WTC11 (cell line): ENCODE measurements around the gene SLC35F1. TPM values are rescaled to one million over a fixed set of nuclear protein-coding genes. Genes with fewer than 3 reads are reported as not detected.

Experiments used
- ATAC-seq: fragments of 200-7000 bp; cut with Tn5 transposase; 2 replicates; pipeline ENCODE4 v1.10.0; 2021; ENCODE audit warnings: mild to moderate bottlenecking, moderate library complexity
- CTCF ChIA-PET: fragments of 300-600 bp; sonication (Branson Sonifier 250); formaldehyde crosslinking; loops from one replicate; lab custom pipeline; 2021; ENCODE audit warnings: antibody characterized with exemption; lab: Charles Lee
- POLR2A ChIA-PET: fragments of 350-600 bp; sonication (Branson Sonifier 250); formaldehyde crosslinking; loops from one replicate; lab custom pipeline; 2021; ENCODE audit warnings: antibody characterized with exemption; lab: Charles Lee
- DNase-seq: peaks from one replicate; pipeline ENCODE4 v3.0.0; 2021; ENCODE audit warnings: low spot score
- H3K27ac Mint-ChIP-seq: 2 replicates; pipeline ENCODE4 v1.8.0; 2021; ENCODE audit warnings: mixed read lengths
- H3K27me3 Mint-ChIP-seq: 2 replicates; pipeline ENCODE4 v1.8.0; 2021; ENCODE audit warnings: low read depth, mild to moderate bottlenecking, moderate library complexity, mixed read lengths
- H3K36me3 Mint-ChIP-seq: 2 replicates; pipeline ENCODE4 v1.8.0; 2021; ENCODE audit warnings: mixed read lengths
- H3K4me1 Mint-ChIP-seq: 2 replicates; pipeline ENCODE4 v1.8.0; 2022; ENCODE audit warnings: mixed read lengths
- H3K4me3 Mint-ChIP-seq: 2 replicates; pipeline ENCODE4 v1.8.0; 2021; ENCODE audit warnings: mild to moderate bottlenecking, moderate library complexity, mixed read lengths
- H3K9me3 Mint-ChIP-seq: 2 replicates; pipeline ENCODE4 v1.8.0; 2021; ENCODE audit warnings: mixed read lengths
- AR ChIP-seq: fragments of 250-450 bp; sonication (Bioruptor Pico); IDR thresholded peaks from 2 replicates; pipeline ENCODE4 v1.9.0; 2021; ENCODE audit warnings: mild to moderate bottlenecking
- ATF6 ChIP-seq: sonication (generic); formaldehyde crosslinking; IDR thresholded peaks from 2 replicates; pipeline ENCODE4 v1.8.1; 2023; ENCODE audit warnings: mild to moderate bottlenecking, missing genetic modification reagents
- CDX4 ChIP-seq: fragments of 250-450 bp; sonication (Bioruptor Pico); IDR thresholded peaks from 2 replicates; pipeline ENCODE4 v1.9.0; 2021; ENCODE audit warnings: moderate library complexity, mild to moderate bottlenecking, inconsistent platforms, borderline replicate concordance
- CREM ChIP-seq: sonication (generic); formaldehyde crosslinking; IDR thresholded peaks from 2 replicates; pipeline ENCODE4 v1.8.1; 2022; ENCODE audit warnings: mild to moderate bottlenecking, missing genetic modification reagents, moderate library complexity
- FOXP4 ChIP-seq: sonication (generic); formaldehyde crosslinking; IDR thresholded peaks from 2 replicates; pipeline ENCODE4 v1.8.0; 2022; ENCODE audit warnings: mild to moderate bottlenecking, missing genetic modification reagents
- GRHL2 ChIP-seq: fragments of 250-450 bp; sonication (Bioruptor Pico); IDR thresholded peaks from 2 replicates; pipeline ENCODE4 v1.8.0; 2022; ENCODE audit warnings: mild to moderate bottlenecking, moderate library complexity; ENCODE audit not compliant: insufficient replicate concordance, severe bottlenecking
- IRF1 ChIP-seq: sonication (generic); formaldehyde crosslinking; IDR thresholded peaks from 2 replicates; pipeline ENCODE4 v1.8.0; 2023; ENCODE audit warnings: missing genetic modification reagents
- KAT7 ChIP-seq: sonication (generic); formaldehyde crosslinking; IDR thresholded peaks from 2 replicates; pipeline ENCODE4 v1.8.1; 2023; ENCODE audit warnings: missing genetic modification reagents, mild to moderate bottlenecking, borderline replicate concordance
- MYBL2 ChIP-seq: sonication (generic); formaldehyde crosslinking; IDR thresholded peaks from 2 replicates; pipeline ENCODE4 v1.8.1; 2023; ENCODE audit warnings: mild to moderate bottlenecking, moderate library complexity, missing genetic modification reagents
- NFYB ChIP-seq: sonication (generic); formaldehyde crosslinking; conservative IDR thresholded peaks from 2 replicates; pipeline ENCODE4 v1.8.0; 2022; ENCODE audit warnings: low read depth, missing genetic modification reagents
- SMAD3 ChIP-seq: sonication (generic); formaldehyde crosslinking; IDR thresholded peaks from 2 replicates; pipeline ENCODE4 v1.8.0; 2022; ENCODE audit warnings: missing genetic modification reagents, mild to moderate bottlenecking, borderline replicate concordance
- STAT6 ChIP-seq: sonication (generic); formaldehyde crosslinking; conservative IDR thresholded peaks from 2 replicates; pipeline ENCODE4 v1.8.1; 2023; ENCODE audit warnings: mild to moderate bottlenecking, low read depth, missing genetic modification reagents, moderate library complexity
- TEAD1 ChIP-seq: sonication (generic); formaldehyde crosslinking; IDR thresholded peaks from 2 replicates; pipeline ENCODE4 v1.8.0; 2022; ENCODE audit warnings: mild to moderate bottlenecking, missing genetic modification reagents
- TP53 ChIP-seq: sonication (generic); formaldehyde crosslinking; IDR thresholded peaks from 2 replicates; pipeline ENCODE4 v1.8.1; 2023; ENCODE audit warnings: mild to moderate bottlenecking, missing genetic modification reagents
- USF1 ChIP-seq: sonication (generic); formaldehyde crosslinking; IDR thresholded peaks from 2 replicates; pipeline ENCODE4 v1.8.0; 2022; ENCODE audit warnings: mild to moderate bottlenecking, missing genetic modification reagents
- ZNF138 ChIP-seq: sonication (generic); formaldehyde crosslinking; conservative IDR thresholded peaks from 2 replicates; pipeline ENCODE4 v1.8.1; 2022; ENCODE audit warnings: mild to moderate bottlenecking, moderate library complexity, missing genetic modification reagents
- ZNF219 ChIP-seq: sonication (generic); formaldehyde crosslinking; IDR thresholded peaks from 2 replicates; pipeline ENCODE4 v1.8.0; 2023; ENCODE audit warnings: missing genetic modification reagents, mild to moderate bottlenecking, borderline replicate concordance
- ZNF317 ChIP-seq: sonication (generic); formaldehyde crosslinking; IDR thresholded peaks from 2 replicates; pipeline ENCODE4 v1.8.1; 2023; ENCODE audit warnings: low read depth, mild to moderate bottlenecking, moderate library complexity, missing genetic modification reagents, borderline replicate concordance
- ZNF396 ChIP-seq: fragments of 250-450 bp; sonication (Bioruptor Pico); IDR thresholded peaks from 2 replicates; pipeline ENCODE4 v1.8.0; 2021; ENCODE audit warnings: mild to moderate bottlenecking, moderate library complexity, borderline replicate concordance
- ZNF423 ChIP-seq: fragments of 250-450 bp; sonication (Bioruptor Pico); IDR thresholded peaks from 2 replicates; pipeline ENCODE4 v2.1.2; 2022; ENCODE audit warnings: mild to moderate bottlenecking, moderate library complexity
- total RNA-seq: library from RNA; stranded (reverse); gene quantifications from 3 replicates; pipeline ENCODE4 v1.2.3, GENCODE V29; 2021

Gene SLC35F1
- total RNA-seq, 1 experiment from 2014 or later, result 11.0 TPM

GRCh38 chr6:118212451-118213173 lies 305.5 kb downstream of the SLC35F1 start:
- ChIA-PET CTCF (no interaction called here), POLR2A (no interaction called here)
- Mint-ChIP-seq H3K36me3 (no peaks in the 10 kb centered on the region), H3K4me3 (no peak overlapping the region), H3K4me1 (peaks cover 24% of the 10 kb centered on the region), H3K27me3 (no peaks in the 10 kb centered on the region), H3K9me3 (0 out of 2 replicates have a peak, but pooled peaks cover 3% of the 10 kb centered on the region)
- ATAC-seq, result no peak
- TF ChIP-seq KAT7 (no peak), ZNF317 (no peak), GRHL2 (CRISPR knock-in tag) (no peak), NFYB (no peak)
- TF ChIP-seq, all 79 proteins: peak for 0
- no peak for DNase-seq
- H3K27ac Mint-ChIP-seq, result no peak overlapping the region

GRCh38 chr6:118215269-118215668 lies 308.2 kb downstream of the SLC35F1 start:
- H3K4me3 Mint-ChIP-seq, result no peak overlapping the region
- no peaks in the 10 kb centered on the region for H3K27me3 Mint-ChIP-seq
- ChIA-PET POLR2A (no interaction called here), CTCF (no interaction called here)
- ATAC-seq (no peak), DNase-seq (no peak)
- H3K36me3 Mint-ChIP-seq, result no peaks in the 10 kb centered on the region
- TF ChIP-seq MYBL2 (CRISPR knock-in tag) (no peak), ZNF138 (CRISPR knock-in tag) (no peak), CDX4 (CRISPR knock-in tag) (no peak), STAT6 (CRISPR knock-in tag) (no peak), USF1 (CRISPR knock-in tag) (no peak)
- peaks cover 5% of the 10 kb centered on the region for H3K4me1 Mint-ChIP-seq
- H3K27ac Mint-ChIP-seq, result no peak overlapping the region
- peaks cover 9% of the 10 kb centered on the region; the same call in 1 of the 2 replicates for H3K9me3 Mint-ChIP-seq

- ChIA-PET POLR2A (no interaction called here), CTCF (no interaction called here)
- Mint-ChIP-seq H3K4me3 (no peak overlapping the region), H3K4me1 (no peaks in the 10 kb centered on the region), H3K9me3 (peaks cover 9% of the 10 kb centered on the region; the same call in 1 of the 2 replicates), H3K27me3 (no peaks in the 10 kb centered on the region), H3K27ac (no peak overlapping the region), H3K36me3 (no peaks in the 10 kb centered on the region)
- DNase-seq (no peak), ATAC-seq (no peak)
- no peak for TF ChIP-seq TEAD1
- no peak for TF ChIP-seq ATF6 (CRISPR knock-in tag)
- TF ChIP-seq ZNF423, result no peak
- no peak for TF ChIP-seq AR (CRISPR knock-in tag)
- TF ChIP-seq FOXP4 (CRISPR knock-in tag), result no peak
- TF ChIP-seq CREM (CRISPR knock-in tag), result no peak
- no peak for TF ChIP-seq SMAD3 (CRISPR knock-in tag)
- TF ChIP-seq IRF1 (CRISPR knock-in tag), result no peak
- TF ChIP-seq ZNF396 (CRISPR knock-in tag), result no peak
- TF ChIP-seq ZNF219 (CRISPR knock-in tag), result no peak
- TF ChIP-seq TP53 (CRISPR knock-in tag), result no peak
These were observed 309.7 kb downstream of the SLC35F1 start for GRCh38 chr6:118216751-118217150.
